Esophagus squamous epithelium (tissue), 4 donors: Measurements from ENCODE around the gene GALNT8.

ENCODE experiments used
- POLR2A ChIP-seq, 4 donors: fragments of 450-650 bp; IDR thresholded peaks; one replicate each; pipeline ENCODE4 v1.6.1; 2017; ENCODE audit warnings: antibody characterized with exemption in 4 of 4, mild to moderate bottlenecking in 4 of 4, moderate library complexity in 3 of 4
- TF ChIP-seq, protein P1 (sequence below), 6 experiments: fragments of 450-650 bp in 4 of 6; fragments of 200-600 bp in 2 of 6; sonication (generic) in 2 of 6; IDR thresholded peaks; one replicate each; pipeline ENCODE4 v1.5.1; 2016 to 2019; ENCODE audit warnings: antibody characterized with exemption in 6 of 6, mild to moderate bottlenecking in 4 of 6, moderate library complexity in 4 of 6

DNA sequence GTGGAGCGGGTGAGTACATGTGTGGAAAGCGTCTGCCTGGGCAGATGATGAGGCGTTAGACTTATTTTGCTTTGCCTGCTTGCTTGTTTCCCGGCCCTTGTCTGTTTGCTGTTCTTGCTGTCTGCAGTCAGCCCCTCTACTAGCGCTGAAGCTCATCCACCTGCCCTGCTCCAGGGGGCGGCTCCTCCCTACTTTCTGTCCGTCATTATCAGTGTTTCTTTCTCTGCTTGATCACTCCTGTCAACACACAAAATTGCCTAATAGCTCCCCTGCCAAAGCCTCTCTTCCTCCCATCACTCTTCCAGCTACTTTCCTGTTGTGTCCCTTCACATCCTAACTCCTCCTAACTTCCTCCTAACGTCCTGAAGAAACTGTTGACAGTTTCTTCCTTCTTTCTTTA is 34.9 kb upstream of the GALNT8 start:
- TF ChIP-seq, protein P1, sequence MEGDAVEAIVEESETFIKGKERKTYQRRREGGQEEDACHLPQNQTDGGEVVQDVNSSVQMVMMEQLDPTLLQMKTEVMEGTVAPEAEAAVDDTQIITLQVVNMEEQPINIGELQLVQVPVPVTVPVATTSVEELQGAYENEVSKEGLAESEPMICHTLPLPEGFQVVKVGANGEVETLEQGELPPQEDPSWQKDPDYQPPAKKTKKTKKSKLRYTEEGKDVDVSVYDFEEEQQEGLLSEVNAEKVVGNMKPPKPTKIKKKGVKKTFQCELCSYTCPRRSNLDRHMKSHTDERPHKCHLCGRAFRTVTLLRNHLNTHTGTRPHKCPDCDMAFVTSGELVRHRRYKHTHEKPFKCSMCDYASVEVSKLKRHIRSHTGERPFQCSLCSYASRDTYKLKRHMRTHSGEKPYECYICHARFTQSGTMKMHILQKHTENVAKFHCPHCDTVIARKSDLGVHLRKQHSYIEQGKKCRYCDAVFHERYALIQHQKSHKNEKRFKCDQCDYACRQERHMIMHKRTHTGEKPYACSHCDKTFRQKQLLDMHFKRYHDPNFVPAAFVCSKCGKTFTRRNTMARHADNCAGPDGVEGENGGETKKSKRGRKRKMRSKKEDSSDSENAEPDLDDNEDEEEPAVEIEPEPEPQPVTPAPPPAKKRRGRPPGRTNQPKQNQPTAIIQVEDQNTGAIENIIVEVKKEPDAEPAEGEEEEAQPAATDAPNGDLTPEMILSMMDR (IDR thresholded peaks at IDR 0.05) = no peak
- no peak for TF ChIP-seq POLR2A (IDR thresholded peaks at IDR 0.05)
